ENCODE measurements around the gene MRPL38. TPM values are rescaled to one million over a fixed set of nuclear protein-coding genes. Genes with fewer than 3 reads are reported as not detected.
"Not testable (repeated sequence)": the region's sequence is repeated elsewhere in the genome, so short reads cannot be mapped to it uniquely, and the experiment has no call there.

The MRPL38 gene
- total RNA-seq, 1 donor from 2014 or later = 115 TPM

- DNase-seq (ENCODE audit: missing footprints) = no peak
- intact Hi-C loops (cut with DNase I) = no loop called here
- no peak for ATAC-seq
Observed at GRCh38 chr17:75885431-75885830, 19.3 kb downstream of the MRPL38 start.

DNA sequence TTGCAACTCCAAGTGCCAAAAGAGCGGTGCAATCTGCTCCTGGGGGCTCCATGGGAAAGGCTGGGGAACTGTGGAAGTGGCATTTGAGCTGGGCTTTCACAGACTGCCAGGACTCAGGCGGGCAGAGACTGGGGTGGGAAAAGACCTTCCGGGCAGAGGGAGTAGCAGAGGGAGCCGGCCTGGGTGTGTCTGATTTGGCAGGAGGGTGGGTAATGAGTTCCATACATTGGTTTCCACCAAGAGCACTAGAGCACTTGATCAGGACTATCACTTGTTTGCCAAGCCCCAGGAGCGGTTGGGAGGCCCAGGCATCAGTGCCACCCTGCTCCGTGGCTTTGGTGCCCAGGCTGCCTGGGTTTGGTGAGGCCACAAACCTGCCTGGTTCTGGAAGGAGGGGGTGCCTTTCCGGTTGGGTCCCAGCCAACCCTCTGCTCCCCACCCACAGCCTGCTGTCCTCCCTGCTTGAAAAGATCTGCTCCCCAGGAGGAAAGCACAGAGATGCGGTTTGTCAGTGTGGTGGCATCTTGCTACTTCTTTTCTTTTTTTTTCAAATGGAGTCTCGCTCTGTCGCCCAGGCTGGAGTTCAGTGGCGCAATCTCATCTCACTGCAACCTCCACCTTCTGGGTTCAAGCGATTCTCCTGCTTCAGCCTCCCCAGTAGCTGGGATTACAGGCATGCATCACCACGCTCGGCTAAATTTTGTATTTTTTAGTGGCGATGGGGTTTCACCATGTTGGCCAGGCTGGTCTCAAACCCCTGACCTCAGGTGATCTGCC, 22.8 kb downstream of the MRPL38 start:
- intact Hi-C loops (cut with DNase I) = loop anchor here (1.0 kb wide), 1 partner anchor 12 kb away; no protein-coding TSS in a partner anchor
- DNase-seq (ENCODE audit: missing footprints) = no peak

GRCh38 chr17:75880266-75880665, 24.4 kb downstream of the MRPL38 start:
- ATAC-seq = no peak
- intact Hi-C loops (cut with DNase I) = no loop called here

More for the DNA sequence above, 22.8 kb downstream of the MRPL38 start:
- no peak for ATAC-seq

GRCh38 chr17:75878174-75878998, 26.3 kb downstream of the MRPL38 start, which contains the start of gene TRIM47:
Gene TRIM47 (minus strand): TSS chr17:75878581. CDS start chr17:75878548, 33 bp downstream.
- ATAC-seq (peak; percentile 68), DNase-seq (ENCODE audit: missing footprints) (peak; percentile 84)
- intact Hi-C loops (cut with DNase I) = loop anchor here (5.0 kb wide), 1 partner anchor 101 kb away; a partner anchor contains a TSS

More at GRCh38 chr17:75880266-75880665, 24.4 kb downstream of the MRPL38 start:
- no peak for DNase-seq (ENCODE audit: missing footprints)

DNA sequence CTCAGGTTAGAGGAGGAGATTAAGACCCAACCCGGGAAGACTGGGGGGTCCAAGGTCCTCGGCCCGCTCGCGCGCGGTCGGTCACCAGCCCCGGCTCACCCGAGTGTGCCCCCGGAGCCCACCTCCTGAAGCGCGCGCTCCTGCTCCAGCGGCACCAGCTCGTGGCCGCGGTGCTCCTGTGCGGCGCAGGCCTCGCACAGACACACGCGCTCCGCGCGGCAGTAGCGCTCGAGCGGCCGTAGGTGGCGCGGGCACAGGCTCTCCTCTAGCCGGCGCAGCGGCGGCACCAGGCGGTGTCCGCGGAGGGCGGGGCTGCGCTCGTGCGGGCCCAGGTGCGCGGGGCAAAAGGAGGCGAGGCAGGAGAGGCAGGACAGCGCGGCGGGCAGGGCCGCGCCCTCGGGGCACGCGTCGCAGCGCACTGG, 26.9 kb downstream of the MRPL38 start:
- intact Hi-C loops (cut with DNase I) = loop anchor here (2.0 to 5.0 kb wide), 2 partner anchors 19 to 100 kb away; partner anchors contain the start of gene TRIM65
- DNase-seq (ENCODE audit: missing footprints) (peak; percentile 88), ATAC-seq (peak; percentile 68)

GRCh38 chr17:75876938-75877751, 27.5 kb downstream of the MRPL38 start:
- intact Hi-C loops (cut with DNase I) = loop anchor here (2.0 to 5.0 kb wide), 2 partner anchors 20 to 100 kb away; partner anchors contain the start of gene TRIM65
- peak; percentile 94 for DNase-seq (ENCODE audit: missing footprints)
- ATAC-seq = peak; percentile 66

DNA sequence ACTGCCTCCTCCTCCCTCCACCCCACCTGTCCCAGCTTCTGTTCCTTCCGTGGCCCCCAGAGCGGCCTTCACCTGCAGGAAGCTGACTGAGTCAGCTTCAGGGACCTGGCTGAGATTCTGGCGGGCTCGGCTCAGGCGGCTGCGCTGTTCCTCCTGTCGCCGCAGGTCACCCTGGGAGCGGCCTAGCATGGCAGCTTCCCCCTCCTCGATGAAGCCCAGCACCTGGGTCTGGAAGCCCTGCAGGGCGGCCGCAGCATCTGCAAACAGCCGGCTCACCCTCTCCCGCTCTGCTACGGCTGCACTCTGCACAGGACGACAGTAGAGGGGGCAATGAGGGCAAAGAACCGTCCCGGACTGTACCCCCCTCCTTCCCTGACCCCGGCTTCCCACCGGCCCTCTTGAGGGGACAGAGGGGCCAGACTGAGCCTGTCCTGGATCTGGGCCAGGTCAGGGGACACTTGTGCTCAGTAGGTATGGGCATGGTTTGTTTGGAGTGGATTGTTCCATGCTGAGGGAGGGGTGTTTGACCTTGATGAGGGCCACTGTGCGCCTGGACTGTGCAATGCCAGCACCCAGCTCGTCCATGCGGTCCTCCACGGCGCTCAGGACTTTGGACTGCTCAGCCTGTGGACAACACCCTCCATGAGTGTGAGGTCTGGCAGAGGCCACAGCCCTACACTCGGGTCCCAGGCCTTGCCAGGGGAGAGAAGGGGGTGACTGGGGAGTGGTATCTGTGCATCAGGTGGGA, 28.3 kb downstream of the MRPL38 start:
- ATAC-seq (peak; percentile 4), DNase-seq (ENCODE audit: missing footprints) (peak; percentile 77)
- intact Hi-C loops (cut with DNase I) = loop anchor here (2.0 to 5.0 kb wide), 2 partner anchors 20 to 99 kb away; partner anchors contain the start of gene TRIM65

DNA sequence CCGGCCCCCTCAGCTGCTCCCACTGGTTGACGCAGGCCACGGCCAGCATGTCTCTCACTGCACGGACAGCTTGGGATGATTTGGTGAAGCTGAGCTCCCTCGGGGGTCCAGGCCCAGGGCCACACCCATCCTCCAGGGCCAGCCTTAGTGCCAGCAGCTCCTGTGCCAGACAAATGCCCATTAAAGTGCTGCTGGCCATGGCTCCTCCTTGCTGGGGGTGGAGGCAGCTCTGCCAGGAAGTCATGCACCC, 28.8 kb downstream of the MRPL38 start:
- intact Hi-C loops (cut with DNase I) = loop anchor here (2.0 to 5.0 kb wide), 2 partner anchors 21 to 99 kb away; partner anchors contain the start of gene TRIM65
- DNase-seq (ENCODE audit: missing footprints) (no peak), ATAC-seq (no peak)

DNA sequence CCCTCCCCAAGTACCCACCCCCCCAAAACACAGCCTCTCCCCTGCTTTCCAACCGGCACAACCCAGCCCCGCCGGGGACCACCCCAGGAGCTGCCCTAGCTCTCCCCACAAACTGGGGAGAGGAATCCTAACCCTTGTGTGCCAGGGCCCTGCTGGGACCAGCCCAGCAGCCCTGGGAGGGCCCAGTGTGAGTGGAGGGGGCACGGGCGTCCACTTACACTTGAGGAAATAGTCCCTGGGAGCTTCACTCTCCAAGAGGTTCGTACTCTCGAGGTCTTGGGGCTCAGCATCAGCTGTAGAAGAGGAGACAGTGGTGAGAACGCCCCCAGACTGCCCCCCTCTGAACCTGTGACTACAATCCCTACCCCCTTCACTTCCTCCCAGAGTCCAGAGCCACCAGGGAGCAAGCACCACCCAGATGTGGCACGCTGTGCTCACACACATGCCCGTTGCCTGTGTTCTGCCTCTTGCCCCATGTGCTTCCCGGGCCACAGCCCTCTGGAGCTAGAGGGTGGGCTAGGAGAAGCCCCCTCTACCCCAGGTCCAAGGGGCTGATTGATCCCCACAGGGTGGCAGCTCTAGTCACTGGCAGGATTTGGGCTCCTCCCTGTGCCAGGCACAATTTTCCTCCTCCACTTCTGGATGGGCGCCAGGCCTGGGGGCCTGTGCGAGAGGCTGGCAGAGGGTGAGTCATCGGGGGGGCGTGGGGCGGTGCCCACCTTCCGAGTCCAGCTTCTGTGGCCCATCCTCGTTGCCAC, 29.3 kb downstream of the MRPL38 start:
- DNase-seq (ENCODE audit: missing footprints) (no peak), ATAC-seq (no peak)
- intact Hi-C loops (cut with DNase I) = loop anchor here (5.0 kb wide), 1 partner anchor 98 kb away; a partner anchor contains a TSS

DNA sequence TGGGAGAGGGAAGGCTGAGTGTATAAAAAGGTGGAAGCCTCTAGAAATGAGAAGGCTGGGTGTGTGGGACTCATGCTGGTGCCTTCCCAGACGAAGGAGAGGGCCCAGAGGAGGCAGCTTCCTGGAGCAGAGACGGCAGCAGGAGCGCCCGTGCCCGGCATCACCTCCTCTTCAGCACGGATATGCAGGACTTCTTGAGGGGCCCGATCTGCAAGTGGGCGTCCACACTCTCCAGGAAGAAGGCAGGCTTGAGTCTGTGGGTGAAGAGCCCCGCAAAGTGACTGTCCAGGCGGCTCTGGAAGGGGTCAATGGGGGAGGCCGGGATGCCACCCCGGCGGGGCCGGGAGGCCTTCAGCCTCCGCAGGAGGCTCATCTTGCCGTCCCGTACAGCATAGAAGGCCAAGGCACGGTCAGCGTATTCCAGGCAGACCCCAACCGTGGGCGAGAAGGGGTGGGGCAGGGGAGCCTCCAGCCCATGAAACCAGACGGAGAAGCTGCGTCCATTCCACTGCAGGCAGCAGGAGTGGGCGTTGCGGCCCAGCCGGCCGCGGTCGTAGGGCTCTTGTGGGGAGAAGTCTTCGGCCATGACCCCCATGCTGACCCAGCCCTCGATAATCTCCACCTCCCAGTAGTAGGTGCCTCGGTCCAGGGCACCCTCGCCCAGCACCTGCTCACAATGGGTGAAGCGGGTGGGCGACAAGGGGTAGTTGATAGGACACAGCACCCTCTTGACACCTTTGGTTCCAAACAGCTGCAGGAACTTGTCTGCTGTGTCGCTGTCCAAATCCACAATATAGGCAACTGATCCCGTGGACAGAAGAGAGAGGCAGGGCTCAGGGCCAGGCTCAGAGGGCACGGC, 30.1 kb downstream of the MRPL38 start:
- DNase-seq (ENCODE audit: missing footprints) (no peak), ATAC-seq (no peak)
- intact Hi-C loops (cut with DNase I) = loop anchor here (5.0 kb wide), 1 partner anchor 97 kb away; a partner anchor contains a TSS

- DNase-seq (ENCODE audit: missing footprints) = no peak
- no peak for ATAC-seq
- intact Hi-C loops (cut with DNase I) = no loop called here
Observed at GRCh38 chr17:75873587-75874322, 30.9 kb downstream of the MRPL38 start.

DNA sequence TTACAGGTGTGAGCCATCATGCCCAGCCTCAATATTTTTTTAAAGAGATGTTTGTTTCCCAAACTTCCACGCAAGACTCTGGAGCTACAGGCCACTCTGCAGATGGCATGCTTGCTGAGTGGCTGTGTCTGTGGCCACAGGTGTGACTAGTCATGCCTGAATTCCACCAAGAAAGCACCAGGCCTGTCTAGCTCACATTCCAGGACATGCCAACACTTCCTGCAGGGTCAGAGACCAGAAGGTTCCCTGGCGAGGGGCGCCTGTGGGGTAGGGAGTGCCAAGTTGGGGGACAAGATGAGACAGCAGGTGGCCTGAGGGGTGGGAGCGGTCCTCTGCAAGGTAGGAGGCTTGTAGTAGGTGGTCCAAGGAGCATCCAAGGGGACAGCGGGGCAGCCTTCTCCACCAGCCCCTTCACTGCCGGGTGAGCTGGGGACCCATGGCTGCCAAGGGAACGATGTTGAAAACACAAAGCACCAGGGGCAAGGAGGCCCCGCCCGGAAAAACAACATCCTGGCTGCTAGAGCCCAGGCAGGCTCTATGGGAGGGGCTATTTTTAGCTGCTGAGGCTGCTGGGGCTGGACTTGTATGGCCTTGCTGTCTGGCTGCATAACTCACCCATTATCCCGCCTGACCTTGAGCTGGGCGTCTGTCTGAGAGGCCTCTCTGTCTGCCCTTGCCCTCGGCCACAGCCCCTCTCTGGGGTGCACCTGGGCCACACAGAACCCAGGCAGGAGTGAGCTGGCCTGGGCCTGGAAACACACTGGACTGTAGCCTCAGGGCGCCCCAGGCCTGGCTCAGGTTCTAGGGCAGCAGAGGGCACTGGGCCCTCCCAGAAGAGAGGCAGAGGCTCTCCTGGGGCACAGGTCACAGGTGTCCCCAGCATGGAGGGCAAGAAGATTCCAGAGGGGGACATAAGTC, 32.0 kb downstream of the MRPL38 start:
- intact Hi-C loops (cut with DNase I) = loop anchor here (1.0 kb wide), 1 partner anchor 17 kb away; the partner anchor contains the start of gene WBP2
- peak; percentile 62 for ATAC-seq
- peak; percentile 88 for DNase-seq (ENCODE audit: missing footprints)

GRCh38 chr17:75870228-75870627, 34.5 kb downstream of the MRPL38 start:
- ATAC-seq; DNase-seq (ENCODE audit: missing footprints); intact Hi-C loops (cut with DNase I): not testable (repeated sequence)

DNA sequence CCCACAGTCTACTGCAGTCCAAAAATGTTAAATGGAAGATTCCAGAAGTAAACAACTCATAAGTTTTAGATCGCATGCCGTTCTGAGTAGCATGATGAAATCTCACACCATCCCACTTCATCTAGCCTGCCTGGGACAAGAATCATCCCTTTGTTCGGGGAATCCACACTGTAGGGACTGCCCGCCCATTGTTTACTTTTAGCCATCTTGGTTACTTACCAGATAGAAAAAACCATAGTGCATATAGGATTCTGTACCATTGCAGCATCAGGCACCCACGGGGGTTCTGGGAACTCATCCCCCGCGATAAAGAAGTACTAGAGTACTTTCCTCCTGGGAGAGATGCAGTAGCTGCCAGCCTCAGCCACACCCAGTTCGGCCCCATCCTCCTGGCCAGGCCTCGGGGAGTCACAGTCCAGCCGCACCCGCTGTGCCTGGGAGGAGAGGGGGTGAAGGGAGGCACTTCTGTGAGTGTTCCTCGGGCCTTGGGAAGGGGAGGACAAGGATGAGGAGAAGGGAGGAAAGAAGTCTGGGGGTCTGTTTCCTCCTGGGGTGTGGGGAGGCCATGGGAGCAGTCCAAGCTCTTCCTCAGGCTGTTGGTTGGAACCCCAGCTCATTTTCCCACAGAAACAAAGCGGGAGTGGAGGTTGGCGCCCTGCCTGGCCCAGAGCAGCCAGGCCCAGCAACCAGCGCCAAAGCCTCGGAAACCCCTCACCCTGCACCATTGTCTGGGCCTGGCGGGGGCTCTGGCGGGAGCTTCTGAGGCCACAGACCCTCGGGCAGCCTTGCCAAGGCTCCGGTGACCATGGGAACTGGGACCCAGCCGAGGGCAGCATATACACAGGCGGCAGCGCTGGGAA, 35.2 kb downstream of the MRPL38 start:
- peak; percentile 69 for ATAC-seq
- intact Hi-C loops (cut with DNase I) = no loop called here
- DNase-seq (ENCODE audit: missing footprints) = peak; percentile 85

Measured in Right ventricle myocardium inferior (tissue), 1 donor.